Gastrocnemius medialis (tissue), 4 donors: Measurements from ENCODE around the gene CAMTA1. TPM values are rescaled to one million over a fixed set of nuclear protein-coding genes. Genes with fewer than 3 reads are reported as not detected.

Experiments used
- ATAC-seq, 2 donors: fragments of 150-250 bp; one replicate each; pipeline ENCODE4 v1.9.1; 2016
- DNase-seq, 2 donors: peaks; one replicate each; pipeline ENCODE4 v3.0.0-alpha.2; 2019
- H3K27ac ChIP-seq, 4 donors: fragments of 200-600 bp; sonication (generic); 1 replicate in 1 of 4; 2 replicates in 3 of 4; pipeline ENCODE4 v1.5.1; 2016 to 2018; ENCODE audit warnings: mild to moderate bottlenecking in 2 of 4, moderate library complexity in 1 of 4
- H3K27me3 ChIP-seq, 3 donors: fragments of 200-600 bp; sonication (generic) in 2 of 3; 1 replicate in 1 of 3; 2 replicates in 2 of 3; pipeline versions ENCODE4 v1.5.1 to v1.6.0; 2016 to 2019; ENCODE audit warnings: mild to moderate bottlenecking in 1 of 3, moderate library complexity in 1 of 3
- H3K36me3 ChIP-seq, 2 donors: fragments of 200-600 bp; sonication (generic) in 1 of 2; one replicate each; pipeline ENCODE4 v1.5.1; 2017 to 2018
- H3K4me1 ChIP-seq, 2 donors: fragments of 200-600 bp; sonication (generic) in 1 of 2; one replicate each; pipeline ENCODE4 v1.5.1; 2016 to 2017; ENCODE audit warnings: mild to moderate bottlenecking in 2 of 2
- H3K4me3 ChIP-seq, 4 donors: fragments of 200-600 bp; sonication (generic) in 3 of 4; 1 replicate in 1 of 4; 2 replicates in 3 of 4; pipeline ENCODE4 v1.5.1; 2016 to 2019; ENCODE audit warnings: mild to moderate bottlenecking in 2 of 4
- H3K9me3 ChIP-seq, 3 donors: fragments of 200-600 bp; sonication (generic) in 2 of 3; 1 replicate in 1 of 3; 2 replicates in 2 of 3; pipeline ENCODE4 v1.5.1; 2016 to 2019
- CTCF ChIP-seq, 5 experiments: fragments of 450-650 bp in 3 of 5; fragments of 200-600 bp in 2 of 5; sonication (generic) in 2 of 5; IDR thresholded peaks in 4 of 5; conservative IDR thresholded peaks in 1 of 5; 1 replicate in 4 of 5; 2 replicates in 1 of 5; pipeline ENCODE4 v1.5.1; 2016 to 2019; ENCODE audit warnings: antibody characterized with exemption in 5 of 5, mild to moderate bottlenecking in 3 of 5, moderate library complexity in 3 of 5
- POLR2A ChIP-seq, 2 donors: fragments of 450-650 bp; IDR thresholded peaks; one replicate each; pipeline ENCODE4 v1.6.1; 2017; ENCODE audit warnings: antibody characterized with exemption in 2 of 2, mild to moderate bottlenecking in 2 of 2, moderate library complexity in 2 of 2
- in situ Hi-C, 4 donors: fragments of 200-750 bp; cut with MboI; loops; one replicate each; pipeline versions ENCODE4 v1.15.0 to v1.8.0; 2017; ENCODE audit warnings: low sequenced_read_pairs in 4 of 4
- intact Hi-C: fragments of 100-400 bp; cut with DNase I; formaldehyde crosslinking; loops from one replicate; pipeline ENCODE4 v1.15.1; 2023; ENCODE audit warnings: low total_unique reads
- total RNA-seq, 4 donors: library from RNA; depleted of rRNA; stranded (reverse); fragments of >200 nt; gene quantifications; one replicate each; pipeline versions ENCODE4 v1.1.0 to v1.2.3, GENCODE V29; 2016

CAMTA1 gene
- total RNA-seq, 4 donors from 2014 or later = 60.5 to 113 (median 70.4) TPM

GRCh38 chr1:7351649-7352048 is 566.4 kb downstream of the CAMTA1 start:
- intact Hi-C loops = no loop called here
- H3K27me3 ChIP-seq = no peaks in the 10 kb centered on the region
- in situ Hi-C loops = no loop called here
- H3K4me3 ChIP-seq = no peak overlapping the region
- ATAC-seq (no peak), DNase-seq (no peak)
- no peak overlapping the region for H3K27ac ChIP-seq
- H3K4me1 ChIP-seq = no peaks in the 10 kb centered on the region
- no peaks in the 10 kb centered on the region for H3K9me3 ChIP-seq
- H3K36me3 ChIP-seq = no peaks in the 10 kb centered on the region
- TF ChIP-seq CTCF (IDR thresholded peaks at IDR 0.05 in 4 of 5, conservative IDR thresholded peaks at IDR 0.05 in 1 of 5) (no peak), POLR2A (IDR thresholded peaks at IDR 0.05) (no peak)

GRCh38 chr1:7352364-7352763 is 567.1 kb downstream of the CAMTA1 start:
- Histone ChIP-seq H3K27me3 (no peaks in the 10 kb centered on the region), H3K27ac (no peak overlapping the region), H3K4me1 (no peaks in the 10 kb centered on the region), H3K4me3 (no peak overlapping the region), H3K9me3 (no peaks in the 10 kb centered on the region), H3K36me3 (no peaks in the 10 kb centered on the region)
- intact Hi-C loops = no loop called here
- DNase-seq (no peak), ATAC-seq (no peak)
- in situ Hi-C loops = no loop called here
- TF ChIP-seq POLR2A (IDR thresholded peaks at IDR 0.05) = no peak
- TF ChIP-seq CTCF (IDR thresholded peaks at IDR 0.05 in 4 of 5, conservative IDR thresholded peaks at IDR 0.05 in 1 of 5) = no peak

GRCh38 chr1:7352974-7353373 is 567.7 kb downstream of the CAMTA1 start:
- Histone ChIP-seq H3K9me3 (no peaks in the 10 kb centered on the region), H3K27me3 (no peaks in the 10 kb centered on the region), H3K4me1 (no peaks in the 10 kb centered on the region), H3K4me3 (no peak overlapping the region), H3K36me3 (no peaks in the 10 kb centered on the region), H3K27ac (no peak overlapping the region)
- in situ Hi-C loops (no loop called here), intact Hi-C loops (no loop called here)
- ATAC-seq (no peak), DNase-seq (no peak)
- TF ChIP-seq POLR2A (IDR thresholded peaks at IDR 0.05) (no peak), CTCF (IDR thresholded peaks at IDR 0.05 in 4 of 5, conservative IDR thresholded peaks at IDR 0.05 in 1 of 5) (no peak)

GRCh38 chr1:7355646-7356045 is 570.4 kb downstream of the CAMTA1 start:
- H3K4me3 ChIP-seq = no peak overlapping the region
- H3K4me1 ChIP-seq = no peaks in the 10 kb centered on the region
- TF ChIP-seq CTCF (IDR thresholded peaks at IDR 0.05 in 4 of 5, conservative IDR thresholded peaks at IDR 0.05 in 1 of 5) (no peak), POLR2A (IDR thresholded peaks at IDR 0.05) (no peak)
- ATAC-seq (no peak), DNase-seq (no peak)
- H3K9me3 ChIP-seq = no peaks in the 10 kb centered on the region
- in situ Hi-C loops (no loop called here), intact Hi-C loops (no loop called here)
- no peaks in the 10 kb centered on the region for H3K27me3 ChIP-seq
- no peaks in the 10 kb centered on the region for H3K36me3 ChIP-seq
- no peak overlapping the region for H3K27ac ChIP-seq

GRCh38 chr1:7356079-7356478 is 570.8 kb downstream of the CAMTA1 start:
- no peaks in the 10 kb centered on the region for H3K36me3 ChIP-seq
- no peaks in the 10 kb centered on the region for H3K27me3 ChIP-seq
- no peaks in the 10 kb centered on the region for H3K9me3 ChIP-seq
- in situ Hi-C loops (no loop called here), intact Hi-C loops (no loop called here)
- TF ChIP-seq POLR2A (IDR thresholded peaks at IDR 0.05) (no peak), CTCF (IDR thresholded peaks at IDR 0.05 in 4 of 5, conservative IDR thresholded peaks at IDR 0.05 in 1 of 5) (no peak)
- no peak overlapping the region for H3K27ac ChIP-seq
- no peak overlapping the region for H3K4me3 ChIP-seq
- no peak for ATAC-seq
- DNase-seq = no peak
- no peaks in the 10 kb centered on the region for H3K4me1 ChIP-seq
